Fibroblast of villous mesenchyme (primary cell): Measurements from ENCODE around the gene PM20D2. TPM values are rescaled to one million over a fixed set of nuclear protein-coding genes. Genes with fewer than 3 reads are reported as not detected.

Source experiments
- DNase-seq: peaks from one replicate; pipeline ENCODE4 v3.0.0-alpha.2; 2010; ENCODE audit warnings: low read depth
- H3K4me3 ChIP-seq: 2 replicates; pipeline ENCODE4 v1.5.1; 2011; ENCODE audit warnings: low read depth, mild to moderate bottlenecking, low read length
- total RNA-seq: library from RNA; depleted of rRNA; stranded (reverse); fragments of >200 nt; gene quantifications from 2 replicates; pipeline ENCODE4 v1.2.3, GENCODE V29; 2012
- TF ChIP-seq, protein P1 (sequence below): IDR thresholded peaks from 2 replicates; pipeline ENCODE4 v1.5.1; 2012; ENCODE audit warnings: low read depth, mild to moderate bottlenecking, low read length; ENCODE audit not compliant: insufficient read depth

Gene PM20D2
- total RNA-seq, 1 donor, result 13.8 TPM

GRCh38 chr6:89184344-89184743 is 38.5 kb downstream of the PM20D2 start:
- DNase-seq, result no peak
- H3K4me3 ChIP-seq, result no peak overlapping the region
- TF ChIP-seq, protein P1, sequence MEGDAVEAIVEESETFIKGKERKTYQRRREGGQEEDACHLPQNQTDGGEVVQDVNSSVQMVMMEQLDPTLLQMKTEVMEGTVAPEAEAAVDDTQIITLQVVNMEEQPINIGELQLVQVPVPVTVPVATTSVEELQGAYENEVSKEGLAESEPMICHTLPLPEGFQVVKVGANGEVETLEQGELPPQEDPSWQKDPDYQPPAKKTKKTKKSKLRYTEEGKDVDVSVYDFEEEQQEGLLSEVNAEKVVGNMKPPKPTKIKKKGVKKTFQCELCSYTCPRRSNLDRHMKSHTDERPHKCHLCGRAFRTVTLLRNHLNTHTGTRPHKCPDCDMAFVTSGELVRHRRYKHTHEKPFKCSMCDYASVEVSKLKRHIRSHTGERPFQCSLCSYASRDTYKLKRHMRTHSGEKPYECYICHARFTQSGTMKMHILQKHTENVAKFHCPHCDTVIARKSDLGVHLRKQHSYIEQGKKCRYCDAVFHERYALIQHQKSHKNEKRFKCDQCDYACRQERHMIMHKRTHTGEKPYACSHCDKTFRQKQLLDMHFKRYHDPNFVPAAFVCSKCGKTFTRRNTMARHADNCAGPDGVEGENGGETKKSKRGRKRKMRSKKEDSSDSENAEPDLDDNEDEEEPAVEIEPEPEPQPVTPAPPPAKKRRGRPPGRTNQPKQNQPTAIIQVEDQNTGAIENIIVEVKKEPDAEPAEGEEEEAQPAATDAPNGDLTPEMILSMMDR, result no peak

DNA sequence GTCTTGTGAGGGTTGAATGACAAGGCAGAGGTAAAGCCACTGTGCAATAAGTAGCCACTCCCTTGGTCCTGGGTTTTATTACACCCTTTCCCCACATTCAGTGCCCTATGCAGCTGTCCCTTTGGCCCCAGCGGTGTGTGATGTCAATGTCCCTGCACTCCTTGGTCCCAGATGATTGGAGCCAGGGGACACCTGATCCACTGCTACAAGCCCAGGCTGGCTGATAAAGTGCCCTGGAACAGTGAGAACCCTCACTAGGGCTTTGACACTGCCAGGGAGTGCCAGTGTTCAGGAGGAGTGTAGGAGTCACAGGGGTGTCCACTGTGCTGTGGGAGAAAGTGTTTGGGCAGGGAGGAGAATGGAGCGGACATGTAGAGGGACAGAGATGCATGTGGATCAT is 40.9 kb downstream of the PM20D2 start:
- DNase-seq, result no peak
- no peak overlapping the region for H3K4me3 ChIP-seq
- TF ChIP-seq, protein P1, result no peak

GRCh38 chr6:89187504-89187903 is 41.6 kb downstream of the PM20D2 start:
- DNase-seq, result no peak
- no peak overlapping the region for H3K4me3 ChIP-seq
- TF ChIP-seq, protein P1, result no peak

DNA sequence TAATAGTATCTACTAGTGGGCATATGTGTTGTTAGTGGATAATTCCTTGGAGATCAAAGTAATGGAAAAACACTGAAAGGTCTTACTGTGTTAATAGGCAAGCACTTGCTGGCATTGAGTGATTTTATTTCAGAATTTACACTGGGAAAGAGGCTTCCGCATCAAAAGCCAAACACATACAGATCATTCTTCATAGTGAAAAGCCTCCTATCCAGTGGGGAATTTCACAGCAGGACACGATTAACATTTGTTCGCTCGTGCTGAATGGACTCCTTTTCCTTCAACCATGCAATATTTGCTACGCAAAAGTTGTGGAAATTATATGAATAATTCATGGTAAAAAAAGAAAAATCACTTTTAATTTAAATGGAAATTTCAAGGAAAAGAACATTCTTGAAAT is 44.9 kb downstream of the PM20D2 start:
- H3K4me3 ChIP-seq, result no peak overlapping the region
- TF ChIP-seq, protein P1, result no peak
- no peak for DNase-seq

DNA sequence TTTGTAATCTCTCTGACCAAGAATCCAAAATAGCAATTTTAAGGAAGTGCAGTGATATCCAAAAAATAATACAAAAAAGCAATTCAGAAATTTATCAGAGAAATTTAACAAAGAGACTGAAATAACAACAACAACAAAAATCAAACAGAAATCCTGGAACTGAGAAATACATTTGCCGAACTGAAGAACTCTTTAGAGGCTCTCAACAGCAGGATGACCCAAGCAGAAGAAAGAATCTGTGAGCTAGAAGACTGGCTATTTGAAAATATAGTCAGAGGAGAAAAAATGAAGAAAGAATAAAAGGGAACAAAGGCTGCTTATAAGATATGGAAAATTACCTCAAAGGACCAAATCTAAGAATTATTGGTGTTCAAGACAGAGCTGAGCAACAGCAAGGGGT is 48.7 kb downstream of the PM20D2 start:
- no peak for DNase-seq
- H3K4me3 ChIP-seq, result no peak overlapping the region
- TF ChIP-seq, protein P1, result no peak

- H3K4me3 ChIP-seq, result no peak overlapping the region
- TF ChIP-seq, protein P1, result no peak
- DNase-seq, result no peak
These were observed 51.3 kb downstream of the PM20D2 start for GRCh38 chr6:89197141-89197540.

- TF ChIP-seq, protein P1, result no peak
- no peak for DNase-seq
- no peak overlapping the region for H3K4me3 ChIP-seq
These were observed 52.4 kb downstream of the PM20D2 start for GRCh38 chr6:89198235-89198634.
